PC-9 (cell line): Measurements from ENCODE around the gene AMDHD1.
"Not testable (repeated sequence)": the region's sequence is repeated elsewhere in the genome, so short reads cannot be mapped to it uniquely, and the experiment has no call there.

Experiments
- EZH2 ChIP-seq: fragments of 200-600 bp; sonication (generic); IDR thresholded peaks from 2 replicates; pipeline ENCODE4 v1.8.0; 2017; ENCODE audit warnings: antibody characterized with exemption, low read depth
- TF ChIP-seq, protein P1 (sequence below): fragments of 200-600 bp; sonication (generic); conservative IDR thresholded peaks from 2 replicates; pipeline ENCODE4 v1.6.1; 2017; ENCODE audit warnings: mixed run types, antibody characterized with exemption, mild to moderate bottlenecking, moderate library complexity

DNA sequence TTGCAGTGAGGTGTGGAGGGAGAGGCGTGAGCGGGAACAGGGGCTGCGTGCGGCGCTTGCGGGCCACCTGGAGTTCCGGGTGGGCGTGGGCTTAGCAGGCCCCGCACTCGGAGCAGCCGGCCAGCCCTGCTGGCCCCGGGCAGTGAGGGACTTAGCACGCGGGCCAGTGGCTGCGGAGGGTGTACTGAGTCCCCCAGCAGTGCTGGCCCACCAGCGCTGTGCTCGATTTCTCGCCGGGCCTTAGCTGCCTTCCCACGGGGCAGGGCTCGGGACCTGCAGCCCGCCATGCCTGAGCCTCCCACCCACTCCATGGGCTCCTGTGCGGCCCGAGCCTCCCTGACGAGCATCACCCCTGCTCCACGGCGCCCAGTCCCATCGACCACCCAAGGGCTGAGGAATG lies 26.0 kb downstream of the AMDHD1 start:
- TF ChIP-seq, protein P1, sequence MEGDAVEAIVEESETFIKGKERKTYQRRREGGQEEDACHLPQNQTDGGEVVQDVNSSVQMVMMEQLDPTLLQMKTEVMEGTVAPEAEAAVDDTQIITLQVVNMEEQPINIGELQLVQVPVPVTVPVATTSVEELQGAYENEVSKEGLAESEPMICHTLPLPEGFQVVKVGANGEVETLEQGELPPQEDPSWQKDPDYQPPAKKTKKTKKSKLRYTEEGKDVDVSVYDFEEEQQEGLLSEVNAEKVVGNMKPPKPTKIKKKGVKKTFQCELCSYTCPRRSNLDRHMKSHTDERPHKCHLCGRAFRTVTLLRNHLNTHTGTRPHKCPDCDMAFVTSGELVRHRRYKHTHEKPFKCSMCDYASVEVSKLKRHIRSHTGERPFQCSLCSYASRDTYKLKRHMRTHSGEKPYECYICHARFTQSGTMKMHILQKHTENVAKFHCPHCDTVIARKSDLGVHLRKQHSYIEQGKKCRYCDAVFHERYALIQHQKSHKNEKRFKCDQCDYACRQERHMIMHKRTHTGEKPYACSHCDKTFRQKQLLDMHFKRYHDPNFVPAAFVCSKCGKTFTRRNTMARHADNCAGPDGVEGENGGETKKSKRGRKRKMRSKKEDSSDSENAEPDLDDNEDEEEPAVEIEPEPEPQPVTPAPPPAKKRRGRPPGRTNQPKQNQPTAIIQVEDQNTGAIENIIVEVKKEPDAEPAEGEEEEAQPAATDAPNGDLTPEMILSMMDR = not testable (repeated sequence)
- not testable (repeated sequence) for TF ChIP-seq EZH2
